ENCODE measurements around the gene ARG1.

ARG1 gene

DNA sequence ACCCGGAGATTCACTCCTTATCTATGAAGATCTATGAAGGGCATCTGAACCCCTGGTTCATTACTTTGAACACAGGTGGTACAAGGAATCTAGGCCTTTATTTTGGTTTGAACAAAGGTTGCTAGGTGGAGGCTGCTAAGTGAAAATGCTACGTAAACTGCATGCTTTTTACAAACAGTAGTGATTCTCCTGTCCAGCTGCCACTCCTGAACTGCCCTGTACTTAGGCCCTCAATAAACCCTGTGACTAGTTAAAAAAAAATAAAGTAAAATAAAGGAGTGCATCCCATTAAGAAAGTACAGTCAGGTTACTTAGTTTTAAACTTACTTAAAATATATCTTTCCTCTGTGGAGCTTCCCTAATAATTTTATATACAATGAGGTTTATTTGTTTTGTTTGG is 27.7 kb upstream of the ARG1 start:
- Histone ChIP-seq H3K36me3 (no peaks in the 10 kb centered on the region), H3K9me3 (ENCODE audit: severe bottlenecking) (no peaks in the 10 kb centered on the region), H3K4me3 (ENCODE audit: low read depth, low read length) (no peak overlapping the region), H3K27ac (no peak overlapping the region), H3K27me3 (ENCODE audit: insufficient read depth, low read depth, severe bottlenecking) (no peaks in the 10 kb centered on the region)
- TF ChIP-seq, protein P1, sequence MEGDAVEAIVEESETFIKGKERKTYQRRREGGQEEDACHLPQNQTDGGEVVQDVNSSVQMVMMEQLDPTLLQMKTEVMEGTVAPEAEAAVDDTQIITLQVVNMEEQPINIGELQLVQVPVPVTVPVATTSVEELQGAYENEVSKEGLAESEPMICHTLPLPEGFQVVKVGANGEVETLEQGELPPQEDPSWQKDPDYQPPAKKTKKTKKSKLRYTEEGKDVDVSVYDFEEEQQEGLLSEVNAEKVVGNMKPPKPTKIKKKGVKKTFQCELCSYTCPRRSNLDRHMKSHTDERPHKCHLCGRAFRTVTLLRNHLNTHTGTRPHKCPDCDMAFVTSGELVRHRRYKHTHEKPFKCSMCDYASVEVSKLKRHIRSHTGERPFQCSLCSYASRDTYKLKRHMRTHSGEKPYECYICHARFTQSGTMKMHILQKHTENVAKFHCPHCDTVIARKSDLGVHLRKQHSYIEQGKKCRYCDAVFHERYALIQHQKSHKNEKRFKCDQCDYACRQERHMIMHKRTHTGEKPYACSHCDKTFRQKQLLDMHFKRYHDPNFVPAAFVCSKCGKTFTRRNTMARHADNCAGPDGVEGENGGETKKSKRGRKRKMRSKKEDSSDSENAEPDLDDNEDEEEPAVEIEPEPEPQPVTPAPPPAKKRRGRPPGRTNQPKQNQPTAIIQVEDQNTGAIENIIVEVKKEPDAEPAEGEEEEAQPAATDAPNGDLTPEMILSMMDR (IDR thresholded peaks at IDR 0.05; ENCODE audit: low read depth, low read length), result no peak
- no peak for DNase-seq

DNA sequence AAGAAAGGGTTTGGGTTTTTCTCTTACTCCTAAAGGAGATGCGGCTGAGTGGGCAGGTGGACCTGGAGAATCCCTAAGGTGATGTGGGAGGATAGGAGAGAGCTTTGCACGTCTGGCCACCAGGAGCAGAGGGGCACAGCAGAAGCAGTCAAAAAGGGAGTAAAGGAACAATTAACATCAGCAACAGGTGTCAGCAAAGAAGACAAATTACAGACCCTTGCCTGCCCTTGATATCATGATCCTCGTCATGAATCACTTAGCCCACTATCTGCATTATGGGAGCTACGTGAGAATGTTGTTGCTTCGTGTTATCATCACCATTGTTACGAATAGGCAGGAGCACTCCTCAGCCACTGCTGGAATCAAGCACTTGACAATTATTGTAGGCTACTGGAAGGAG is 25.5 kb upstream of the ARG1 start:
- DNase-seq, result no peak
- H3K9me3 ChIP-seq (ENCODE audit: severe bottlenecking), result no peaks in the 10 kb centered on the region
- H3K27me3 ChIP-seq (ENCODE audit: insufficient read depth, low read depth, severe bottlenecking), result no peaks in the 10 kb centered on the region
- H3K36me3 ChIP-seq, result no peaks in the 10 kb centered on the region
- H3K27ac ChIP-seq, result no peak overlapping the region
- H3K4me3 ChIP-seq (ENCODE audit: low read depth, low read length), result no peak overlapping the region
- TF ChIP-seq, protein P1 (IDR thresholded peaks at IDR 0.05; ENCODE audit: low read depth, low read length), result no peak

DNA sequence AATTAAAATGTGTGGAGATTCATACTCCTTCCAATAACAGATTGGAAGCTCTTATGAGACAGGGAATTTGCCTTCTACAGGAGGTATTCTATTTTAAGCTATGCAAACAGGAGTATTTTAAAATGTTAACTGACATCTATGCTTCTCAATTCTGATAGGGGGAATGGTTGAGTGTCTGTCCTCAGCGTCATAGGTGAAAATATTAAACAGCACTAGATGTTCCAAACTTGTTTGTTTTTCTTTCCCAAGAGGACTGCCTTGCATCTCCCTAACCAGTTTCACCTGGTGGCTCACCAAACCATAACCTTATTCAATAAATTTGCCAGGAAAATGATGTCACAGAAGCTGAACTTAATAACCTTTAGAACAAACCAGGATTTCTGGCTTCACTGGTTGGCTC is 24.6 kb upstream of the ARG1 start:
- Histone ChIP-seq H3K4me3 (ENCODE audit: low read depth, low read length) (no peak overlapping the region), H3K27ac (no peak overlapping the region), H3K9me3 (ENCODE audit: severe bottlenecking) (no peaks in the 10 kb centered on the region), H3K36me3 (no peaks in the 10 kb centered on the region), H3K27me3 (ENCODE audit: insufficient read depth, low read depth, severe bottlenecking) (no peaks in the 10 kb centered on the region)
- TF ChIP-seq, protein P1 (IDR thresholded peaks at IDR 0.05; ENCODE audit: low read depth, low read length), result no peak
- DNase-seq, result no peak

DNA sequence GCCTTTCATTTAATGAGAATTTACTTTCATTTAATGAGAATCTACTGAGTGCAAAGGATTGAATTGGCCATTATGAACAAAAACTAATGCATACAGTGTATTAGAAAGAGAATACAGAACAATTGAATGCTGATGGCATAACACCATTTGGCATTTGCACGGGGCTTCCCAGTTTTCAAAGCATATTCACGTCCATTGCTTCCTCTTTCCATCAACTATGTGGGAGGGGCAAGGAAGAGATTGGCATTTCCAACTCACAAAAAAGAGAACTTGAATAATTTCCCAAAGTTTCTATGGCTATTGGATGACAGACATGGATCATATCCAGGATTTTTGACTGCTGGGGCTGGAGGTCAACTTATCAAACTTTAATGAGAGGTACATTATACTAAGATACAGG is 23.2 kb upstream of the ARG1 start:
- DNase-seq, result no peak
- H3K27me3 ChIP-seq (ENCODE audit: insufficient read depth, low read depth, severe bottlenecking), result no peaks in the 10 kb centered on the region
- H3K36me3 ChIP-seq, result no peaks in the 10 kb centered on the region
- H3K9me3 ChIP-seq (ENCODE audit: severe bottlenecking), result no peaks in the 10 kb centered on the region
- TF ChIP-seq, protein P1 (IDR thresholded peaks at IDR 0.05; ENCODE audit: low read depth, low read length), result no peak
- no peak overlapping the region for H3K4me3 ChIP-seq (ENCODE audit: low read depth, low read length)
- no peak overlapping the region for H3K27ac ChIP-seq

DNA sequence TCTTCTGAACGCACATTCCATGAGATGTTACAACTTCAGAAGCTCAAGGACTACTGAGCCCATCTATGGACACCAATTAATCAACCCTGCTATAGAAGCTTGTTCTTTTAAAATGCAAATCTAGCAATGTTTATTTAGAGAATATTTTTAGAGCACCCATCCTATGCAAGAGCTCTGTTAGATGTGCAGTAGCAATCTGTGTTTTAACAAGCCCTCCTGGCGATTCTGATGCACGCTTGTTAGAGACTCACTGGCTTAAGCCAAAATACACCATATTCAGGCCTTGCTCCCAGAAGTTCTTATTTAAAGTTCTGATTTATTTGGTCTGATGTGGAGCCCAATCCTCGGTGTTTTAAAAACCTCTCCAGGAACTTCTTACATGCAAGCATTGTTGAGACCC is 21.1 kb upstream of the ARG1 start:
- Histone ChIP-seq H3K9me3 (ENCODE audit: severe bottlenecking) (no peaks in the 10 kb centered on the region), H3K27ac (no peak overlapping the region), H3K27me3 (ENCODE audit: insufficient read depth, low read depth, severe bottlenecking) (no peaks in the 10 kb centered on the region), H3K36me3 (no peaks in the 10 kb centered on the region), H3K4me3 (ENCODE audit: low read depth, low read length) (no peak overlapping the region)
- DNase-seq, result no peak
- TF ChIP-seq, protein P1 (IDR thresholded peaks at IDR 0.05; ENCODE audit: low read depth, low read length), result no peak

DNA sequence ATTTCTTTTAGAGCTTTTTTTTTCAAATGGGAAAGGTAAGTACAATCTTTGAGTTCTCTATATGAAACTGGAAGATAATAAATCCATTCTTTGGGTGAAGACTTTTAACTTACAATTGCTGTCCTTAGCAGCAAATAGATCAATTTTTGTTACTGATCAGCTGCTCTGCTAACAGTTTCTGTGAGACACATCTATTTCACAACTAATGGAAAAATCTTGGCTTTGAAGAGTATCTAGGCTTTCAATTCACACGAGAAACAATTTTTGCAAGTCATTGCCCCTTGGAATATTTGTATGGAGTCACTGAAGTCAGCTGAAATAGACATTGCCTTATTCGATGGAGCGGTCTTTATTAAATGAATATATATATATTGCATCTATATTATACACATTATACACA is 20.5 kb upstream of the ARG1 start:
- Histone ChIP-seq H3K36me3 (no peaks in the 10 kb centered on the region), H3K27ac (no peak overlapping the region), H3K27me3 (ENCODE audit: insufficient read depth, low read depth, severe bottlenecking) (no peaks in the 10 kb centered on the region), H3K4me3 (ENCODE audit: low read depth, low read length) (no peak overlapping the region), H3K9me3 (ENCODE audit: severe bottlenecking) (no peaks in the 10 kb centered on the region)
- TF ChIP-seq, protein P1 (IDR thresholded peaks at IDR 0.05; ENCODE audit: low read depth, low read length), result no peak
- DNase-seq, result no peak

Data from WERI-Rb-1 (cell line).